HG02973 (cell line): ENCODE results near the gene SSX2IP.
"Not testable (repeated sequence)": the region's sequence is repeated elsewhere in the genome, so short reads cannot be mapped to it uniquely, and the experiment has no call there.

Experiments used
- ATAC-seq: cut with Tn5 transposase; IDR thresholded peaks from one replicate; pipeline ENCODE4 v1.9.1; 2021; ENCODE audit warnings: moderate library complexity; ENCODE audit not compliant: unreplicated experiment

The SSX2IP gene

GRCh38 chr1:84621553-84621952 lies 68.7 kb downstream of the SSX2IP start:
- ATAC-seq: no peak

- ATAC-seq: peak; percentile 89
Measured at GRCh38 chr1:84620720-84621313, 69.4 kb downstream of the SSX2IP start.

GRCh38 chr1:84619383-84620102 lies 70.7 kb downstream of the SSX2IP start:
- no peak for ATAC-seq

- ATAC-seq: no peak
Measured at GRCh38 chr1:84617349-84617748, 72.9 kb downstream of the SSX2IP start.

GRCh38 chr1:84615790-84616189 lies 74.5 kb downstream of the SSX2IP start:
- no peak for ATAC-seq

GRCh38 chr1:84613887-84614286 lies 76.4 kb downstream of the SSX2IP start:
- ATAC-seq: no peak

- no peak for ATAC-seq
Measured at GRCh38 chr1:84613026-84613425, 77.2 kb downstream of the SSX2IP start.

- no peak for ATAC-seq
Measured at GRCh38 chr1:84611796-84612195, 78.5 kb downstream of the SSX2IP start.

- ATAC-seq: no peak
Measured at GRCh38 chr1:84611091-84611490, 79.2 kb downstream of the SSX2IP start.

- no peak for ATAC-seq
Measured at GRCh38 chr1:84606977-84607376, 83.3 kb downstream of the SSX2IP start.

- no peak for ATAC-seq
Measured at GRCh38 chr1:84605157-84605556, 85.1 kb downstream of the SSX2IP start.

GRCh38 chr1:84603941-84604830 lies 86.1 kb downstream of the SSX2IP start:
- no peak for ATAC-seq

- no peak for ATAC-seq
Measured at GRCh38 chr1:84603223-84603622, 87.0 kb downstream of the SSX2IP start.

GRCh38 chr1:84600796-84601195 lies 89.5 kb downstream of the SSX2IP start:
- no peak for ATAC-seq

- ATAC-seq: peak; percentile 78
Measured at GRCh38 chr1:84598846-84599741, 91.2 kb downstream of the SSX2IP start.

GRCh38 chr1:84598418-84598817 lies 91.8 kb downstream of the SSX2IP start:
- no peak for ATAC-seq

GRCh38 chr1:84597011-84597410 lies 93.2 kb downstream of the SSX2IP start:
- ATAC-seq: no peak

- not testable (repeated sequence) for ATAC-seq
Measured at GRCh38 chr1:84594959-84595358, 95.3 kb downstream of the SSX2IP start.
